Erythroblast (primary cell): ENCODE data around the gene BIRC5.

Experiments used
- GATA1 ChIP-seq: IDR thresholded peaks from 2 replicates; pipeline ENCODE4 v1.6.1; 2011; ENCODE audit warnings: low read depth, mild to moderate bottlenecking, control low read depth, low read length, moderate library complexity
- POLR2A ChIP-seq: IDR thresholded peaks from 2 replicates; pipeline ENCODE4 v1.6.1; 2011; ENCODE audit warnings: mild to moderate bottlenecking, low read length

DNA sequence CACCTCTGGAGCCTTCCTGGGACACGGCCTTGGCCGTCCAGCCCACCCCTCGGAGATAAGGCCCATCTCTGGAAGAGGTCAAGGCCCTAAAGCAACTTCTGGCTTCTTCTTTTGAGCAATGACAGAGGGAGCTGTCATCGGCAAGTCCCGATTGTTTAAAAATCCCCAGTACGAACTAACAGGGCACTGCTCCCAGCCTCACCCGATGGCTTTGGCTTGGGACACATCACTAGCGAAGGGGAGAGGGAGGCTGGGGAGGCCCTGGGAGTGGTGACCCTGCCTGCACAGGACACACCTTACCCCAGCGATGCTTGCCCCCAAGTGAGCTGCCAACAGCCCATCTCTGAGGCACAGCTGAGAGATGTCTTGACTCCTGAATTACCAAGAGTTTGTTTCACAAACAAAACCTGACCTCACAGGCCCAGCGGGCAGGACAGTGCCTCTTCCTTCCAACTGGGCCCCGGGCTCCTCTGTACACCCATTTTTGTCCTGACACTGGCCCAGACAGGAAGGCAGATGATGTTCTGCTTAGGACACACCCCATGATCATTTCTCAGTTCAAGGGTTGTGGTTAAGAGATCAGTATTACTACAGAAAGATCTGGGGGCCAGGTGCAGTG, 40.8 kb upstream of the BIRC5 start:
- TF ChIP-seq POLR2A, result peak; percentile 20
- no peak for TF ChIP-seq GATA1
